ENCODE measurements around the gene GINS1.

GINS1 gene

DNA sequence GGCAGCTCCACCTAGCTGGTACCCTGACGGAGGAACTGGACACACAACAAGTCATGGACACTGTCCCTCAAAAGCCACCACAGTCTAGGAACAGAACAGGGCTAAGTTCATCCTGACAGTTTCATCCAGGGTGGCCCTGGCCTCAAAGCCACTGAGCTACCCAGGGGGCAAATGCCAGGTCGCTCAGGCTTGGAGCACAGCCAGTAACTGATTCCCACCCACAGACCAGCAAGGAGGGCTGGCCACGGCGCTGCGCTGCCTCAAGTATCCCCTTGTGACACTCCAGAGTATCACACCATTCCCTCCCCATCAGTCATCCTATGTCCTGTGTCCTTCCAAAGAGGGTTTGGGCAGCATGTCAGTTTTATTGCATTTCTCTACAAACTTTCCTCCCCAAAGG lies 72.2 kb downstream of the GINS1 start:
- peaks cover 74% of the 10 kb centered on the region for H3K36me3 ChIP-seq (ENCODE audit: insufficient read depth, low read length)
- no peaks in the 10 kb centered on the region for H3K9me3 ChIP-seq (ENCODE audit: low read length)
- H2AFZ ChIP-seq (ENCODE audit: low read depth, low read length) = no peak overlapping the region
- no peaks in the 10 kb centered on the region for H3K27me3 ChIP-seq (ENCODE audit: insufficient read depth, low read length)
- H3K4me3 ChIP-seq (ENCODE audit: low read length) = no peak overlapping the region
- H3K4me1 ChIP-seq (ENCODE audit: insufficient read depth, low read length) = no peaks in the 10 kb centered on the region

DNA sequence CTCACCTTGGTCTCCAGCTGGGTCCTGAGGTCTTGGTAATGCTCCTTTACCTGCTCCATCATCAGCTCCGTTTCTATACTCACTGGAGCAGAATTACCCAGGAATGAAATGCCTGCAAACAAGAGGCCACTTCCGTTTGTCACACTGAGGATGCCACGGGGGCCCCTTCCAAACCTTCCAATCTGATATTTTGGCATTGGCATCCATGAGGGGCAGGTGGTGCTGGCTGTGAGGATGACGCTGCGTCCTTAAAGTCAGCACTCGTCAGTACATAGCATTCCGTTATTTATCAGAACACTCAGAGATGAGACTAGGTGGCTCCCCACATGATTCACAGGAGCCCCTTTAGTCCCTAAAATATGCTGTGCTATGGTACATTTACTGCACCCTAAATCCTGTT lies 72.7 kb downstream of the GINS1 start:
- Histone ChIP-seq H3K36me3 (ENCODE audit: insufficient read depth, low read length) (peaks cover 75% of the 10 kb centered on the region), H3K4me1 (ENCODE audit: insufficient read depth, low read length) (no peaks in the 10 kb centered on the region), H3K9me3 (ENCODE audit: low read length) (no peaks in the 10 kb centered on the region), H2AFZ (ENCODE audit: low read depth, low read length) (no peak overlapping the region), H3K27me3 (ENCODE audit: insufficient read depth, low read length) (no peaks in the 10 kb centered on the region), H3K4me3 (ENCODE audit: low read length) (no peak overlapping the region)

GRCh38 chr20:25480797-25481196 lies 73.3 kb downstream of the GINS1 start:
- no peaks in the 10 kb centered on the region for H3K4me1 ChIP-seq (ENCODE audit: insufficient read depth, low read length)
- H3K9me3 ChIP-seq (ENCODE audit: low read length) = no peaks in the 10 kb centered on the region
- no peak overlapping the region for H2AFZ ChIP-seq (ENCODE audit: low read depth, low read length)
- H3K27me3 ChIP-seq (ENCODE audit: insufficient read depth, low read length) = no peaks in the 10 kb centered on the region
- H3K36me3 ChIP-seq (ENCODE audit: insufficient read depth, low read length) = peaks cover 75% of the 10 kb centered on the region
- H3K4me3 ChIP-seq (ENCODE audit: low read length) = no peak overlapping the region

- no peak overlapping the region for H2AFZ ChIP-seq (ENCODE audit: low read depth, low read length)
- H3K9me3 ChIP-seq (ENCODE audit: low read length) = no peaks in the 10 kb centered on the region
- peaks cover 75% of the 10 kb centered on the region for H3K36me3 ChIP-seq (ENCODE audit: insufficient read depth, low read length)
- no peak overlapping the region for H3K4me3 ChIP-seq (ENCODE audit: low read length)
- no peaks in the 10 kb centered on the region for H3K4me1 ChIP-seq (ENCODE audit: insufficient read depth, low read length)
- no peaks in the 10 kb centered on the region for H3K27me3 ChIP-seq (ENCODE audit: insufficient read depth, low read length)
Measured at GRCh38 chr20:25481235-25481917, 73.9 kb downstream of the GINS1 start.

GRCh38 chr20:25481918-25482253 lies 74.4 kb downstream of the GINS1 start:
- no peak overlapping the region for H2AFZ ChIP-seq (ENCODE audit: low read depth, low read length)
- no peaks in the 10 kb centered on the region for H3K4me1 ChIP-seq (ENCODE audit: insufficient read depth, low read length)
- H3K9me3 ChIP-seq (ENCODE audit: low read length) = no peaks in the 10 kb centered on the region
- no peak overlapping the region for H3K4me3 ChIP-seq (ENCODE audit: low read length)
- H3K27me3 ChIP-seq (ENCODE audit: insufficient read depth, low read length) = no peaks in the 10 kb centered on the region
- H3K36me3 ChIP-seq (ENCODE audit: insufficient read depth, low read length) = peaks cover 76% of the 10 kb centered on the region

DNA sequence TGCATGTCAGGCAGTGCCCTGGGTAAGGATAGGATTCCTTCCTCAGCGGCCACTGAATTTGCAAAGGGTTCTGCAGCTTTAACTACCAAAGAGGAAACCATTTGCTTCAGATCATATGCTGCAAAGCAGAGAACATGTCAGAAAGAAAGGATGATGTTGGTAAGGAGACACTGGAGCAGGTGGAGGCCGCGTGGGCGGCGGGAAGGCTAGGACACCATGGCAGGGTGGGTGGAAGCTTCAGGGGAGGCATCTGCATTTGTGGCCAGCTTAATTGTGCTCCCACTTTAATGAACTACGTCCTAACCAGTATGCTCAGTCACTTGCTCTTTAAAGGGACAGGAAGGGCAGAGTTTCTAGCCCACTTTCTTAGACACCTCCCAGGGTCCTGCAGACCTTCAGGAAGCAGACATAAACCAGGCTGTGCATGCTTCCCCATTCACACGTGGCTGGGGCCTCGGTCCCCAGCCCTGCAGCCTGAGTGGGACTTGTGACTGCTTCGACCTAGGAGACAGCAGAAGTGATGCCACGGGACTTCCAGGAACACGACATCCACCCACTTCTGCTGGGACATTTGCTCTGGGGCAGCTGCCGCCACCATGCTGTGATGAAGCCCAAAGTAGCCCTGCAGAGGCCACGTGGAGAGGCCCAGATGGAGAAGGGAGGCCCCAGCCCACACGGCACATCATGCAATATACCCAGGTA lies 76.1 kb downstream of the GINS1 start:
- Histone ChIP-seq H3K36me3 (ENCODE audit: insufficient read depth, low read length) (peaks cover 73% of the 10 kb centered on the region), H3K4me3 (ENCODE audit: low read length) (no peak overlapping the region), H3K27me3 (ENCODE audit: insufficient read depth, low read length) (no peaks in the 10 kb centered on the region), H2AFZ (ENCODE audit: low read depth, low read length) (no peak overlapping the region), H3K4me1 (ENCODE audit: insufficient read depth, low read length) (no peaks in the 10 kb centered on the region), H3K9me3 (ENCODE audit: low read length) (no peaks in the 10 kb centered on the region)

GRCh38 chr20:25484224-25484846 lies 76.9 kb downstream of the GINS1 start:
- no peak overlapping the region for H3K4me3 ChIP-seq (ENCODE audit: low read length)
- H3K4me1 ChIP-seq (ENCODE audit: insufficient read depth, low read length) = no peaks in the 10 kb centered on the region
- no peak overlapping the region for H2AFZ ChIP-seq (ENCODE audit: low read depth, low read length)
- peaks cover 71% of the 10 kb centered on the region for H3K36me3 ChIP-seq (ENCODE audit: insufficient read depth, low read length)
- H3K9me3 ChIP-seq (ENCODE audit: low read length) = no peaks in the 10 kb centered on the region
- no peaks in the 10 kb centered on the region for H3K27me3 ChIP-seq (ENCODE audit: insufficient read depth, low read length)

- no peaks in the 10 kb centered on the region for H3K9me3 ChIP-seq (ENCODE audit: low read length)
- H2AFZ ChIP-seq (ENCODE audit: low read depth, low read length) = no peak overlapping the region
- no peaks in the 10 kb centered on the region for H3K4me1 ChIP-seq (ENCODE audit: insufficient read depth, low read length)
- H3K4me3 ChIP-seq (ENCODE audit: low read length) = no peak overlapping the region
- H3K27me3 ChIP-seq (ENCODE audit: insufficient read depth, low read length) = no peaks in the 10 kb centered on the region
- peaks cover 68% of the 10 kb centered on the region for H3K36me3 ChIP-seq (ENCODE audit: insufficient read depth, low read length)
Measured at GRCh38 chr20:25484911-25485511, 77.5 kb downstream of the GINS1 start.

- Histone ChIP-seq H3K9me3 (ENCODE audit: low read length) (no peaks in the 10 kb centered on the region), H3K4me1 (ENCODE audit: insufficient read depth, low read length) (no peaks in the 10 kb centered on the region), H2AFZ (ENCODE audit: low read depth, low read length) (no peak overlapping the region), H3K36me3 (ENCODE audit: insufficient read depth, low read length) (peaks cover 64% of the 10 kb centered on the region), H3K4me3 (ENCODE audit: low read length) (no peak overlapping the region), H3K27me3 (ENCODE audit: insufficient read depth, low read length) (no peaks in the 10 kb centered on the region)
Measured at GRCh38 chr20:25485872-25486271, 78.4 kb downstream of the GINS1 start.

DNA sequence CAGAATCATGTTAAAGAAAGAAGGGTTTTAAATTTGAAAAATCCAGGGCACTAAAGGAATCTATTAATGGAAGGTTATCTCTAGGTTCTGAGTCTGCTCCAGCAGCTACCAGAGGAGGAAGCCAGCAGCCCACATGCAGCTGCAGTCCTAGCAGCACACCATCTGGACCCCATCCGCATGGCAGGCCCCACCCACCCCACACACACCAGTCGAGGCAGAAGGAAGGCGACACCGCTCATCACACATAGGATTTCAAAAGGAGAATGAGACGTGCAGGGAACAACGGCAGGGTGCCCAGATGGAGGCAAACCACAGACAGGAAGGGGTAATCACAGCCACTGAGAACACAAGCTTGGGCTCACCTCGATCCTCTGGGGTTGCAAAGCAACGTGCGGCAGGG lies 78.9 kb downstream of the GINS1 start:
- no peak overlapping the region for H3K4me3 ChIP-seq (ENCODE audit: low read length)
- H3K36me3 ChIP-seq (ENCODE audit: insufficient read depth, low read length) = peaks cover 65% of the 10 kb centered on the region
- no peaks in the 10 kb centered on the region for H3K27me3 ChIP-seq (ENCODE audit: insufficient read depth, low read length)
- H2AFZ ChIP-seq (ENCODE audit: low read depth, low read length) = no peak overlapping the region
- no peaks in the 10 kb centered on the region for H3K9me3 ChIP-seq (ENCODE audit: low read length)
- H3K4me1 ChIP-seq (ENCODE audit: insufficient read depth, low read length) = no peaks in the 10 kb centered on the region

DNA sequence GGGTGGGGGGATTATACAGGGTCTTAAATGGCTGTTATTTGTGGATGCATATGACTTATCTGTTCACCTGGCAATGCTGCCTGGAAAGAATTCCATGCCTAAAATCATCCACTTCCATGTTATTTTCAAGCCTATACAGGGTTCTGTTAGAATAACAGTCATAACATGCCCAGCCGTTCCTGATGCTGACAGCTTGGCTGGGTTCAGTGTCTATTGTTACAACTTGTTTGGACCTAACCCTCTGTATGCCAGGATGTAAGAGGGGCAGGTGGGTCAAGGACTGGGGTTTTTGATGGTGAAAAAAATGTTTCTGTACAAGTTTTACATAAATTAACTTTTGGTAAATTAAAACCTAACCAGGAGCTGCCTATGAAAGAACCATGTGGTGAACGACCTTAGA lies 79.8 kb downstream of the GINS1 start:
- Histone ChIP-seq H3K4me3 (ENCODE audit: low read length) (no peak overlapping the region), H3K27me3 (ENCODE audit: insufficient read depth, low read length) (no peaks in the 10 kb centered on the region), H3K4me1 (ENCODE audit: insufficient read depth, low read length) (no peaks in the 10 kb centered on the region), H3K36me3 (ENCODE audit: insufficient read depth, low read length) (peaks cover 58% of the 10 kb centered on the region), H3K9me3 (ENCODE audit: low read length) (no peaks in the 10 kb centered on the region), H2AFZ (ENCODE audit: low read depth, low read length) (no peak overlapping the region)

DNA sequence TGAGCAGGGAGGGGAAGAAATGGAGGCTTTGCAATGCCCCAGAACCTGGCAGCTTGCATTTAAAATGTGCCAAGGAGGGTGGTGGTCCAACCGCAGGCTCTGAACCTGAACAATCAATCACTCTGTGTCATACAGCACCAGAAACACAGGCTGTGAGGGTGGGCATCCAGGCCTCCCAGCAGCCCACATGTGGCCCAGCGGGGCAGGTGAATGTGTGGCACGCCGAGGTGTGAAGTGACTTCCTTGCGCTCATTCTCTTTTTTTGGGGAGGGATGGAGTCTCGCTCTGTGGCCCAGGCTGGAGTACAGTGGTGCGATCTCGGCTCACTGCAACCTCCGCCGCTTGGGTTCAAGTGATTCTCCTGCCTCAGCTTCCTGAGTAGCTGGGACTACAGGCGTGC lies 80.5 kb downstream of the GINS1 start:
- Histone ChIP-seq H3K4me1 (ENCODE audit: insufficient read depth, low read length) (no peaks in the 10 kb centered on the region), H3K9me3 (ENCODE audit: low read length) (no peaks in the 10 kb centered on the region), H3K4me3 (ENCODE audit: low read length) (no peak overlapping the region), H3K27me3 (ENCODE audit: insufficient read depth, low read length) (no peaks in the 10 kb centered on the region), H2AFZ (ENCODE audit: low read depth, low read length) (no peak overlapping the region), H3K36me3 (ENCODE audit: insufficient read depth, low read length) (peaks cover 58% of the 10 kb centered on the region)

DNA sequence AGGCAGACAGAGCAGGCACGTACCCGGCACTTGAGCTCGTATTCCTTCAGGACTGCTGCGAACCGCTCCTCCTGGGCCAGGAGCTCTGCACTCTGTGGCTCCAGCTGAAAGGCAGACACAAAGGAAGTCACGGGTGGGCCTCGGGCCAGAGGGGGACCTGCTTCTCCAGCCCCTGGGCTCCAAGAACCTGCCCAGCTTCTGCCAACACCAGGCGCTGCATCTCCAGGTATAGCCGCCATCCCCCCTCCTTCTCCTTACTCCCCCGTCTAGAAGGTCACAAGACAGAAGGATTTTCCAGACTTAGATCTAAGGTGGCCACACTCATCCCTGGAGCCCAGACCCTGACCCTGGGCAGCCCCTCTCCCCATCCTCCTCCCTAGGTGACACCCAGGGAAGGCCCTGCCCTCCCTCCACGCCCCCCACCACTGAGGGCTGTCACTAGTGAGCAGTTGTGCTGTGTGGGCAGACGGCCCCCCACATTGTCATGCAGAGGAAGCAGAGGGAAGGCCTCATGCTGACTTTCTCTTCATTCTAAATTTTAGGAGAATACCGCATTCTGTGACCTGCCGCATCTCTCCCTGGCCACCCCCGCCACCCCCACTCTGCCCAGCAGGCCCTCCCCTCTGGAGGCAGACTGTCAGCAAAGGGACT lies 81.9 kb downstream of the GINS1 start:
- Histone ChIP-seq H3K9me3 (ENCODE audit: low read length) (no peaks in the 10 kb centered on the region), H3K4me3 (ENCODE audit: low read length) (no peak overlapping the region), H3K27me3 (ENCODE audit: insufficient read depth, low read length) (no peaks in the 10 kb centered on the region), H2AFZ (ENCODE audit: low read depth, low read length) (no peak overlapping the region), H3K36me3 (ENCODE audit: insufficient read depth, low read length) (peaks cover 51% of the 10 kb centered on the region), H3K4me1 (ENCODE audit: insufficient read depth, low read length) (no peaks in the 10 kb centered on the region)

Data from neuron (in vitro differentiated cells).